Thoracic aorta (tissue), 2 donors: ENCODE data around the gene ZEB2. TPM values are rescaled to one million over a fixed set of nuclear protein-coding genes. Genes with fewer than 3 reads are reported as not detected.

Experiments used
- ATAC-seq: fragments of 150-250 bp; one replicate; pipeline ENCODE4 v1.8.0; 2017; ENCODE audit warnings: low read depth; ENCODE audit not compliant: insufficient number of reproducible peaks, low FRiP score
- DNase-seq: peaks from one replicate; pipeline ENCODE4 v3.0.0-alpha.2; 2020; ENCODE audit warnings: low spot score
- H3K27ac ChIP-seq, 2 donors: fragments of 200-600 bp; sonication (generic); 1 replicate in 1 of 2; 2 replicates in 1 of 2; pipeline ENCODE4 v1.5.1; 2016; ENCODE audit warnings: mild to moderate bottlenecking in 2 of 2, moderate library complexity in 2 of 2
- H3K27me3 ChIP-seq: fragments of 200-600 bp; sonication (generic); replicated peaks from 2 replicates; pipeline ENCODE4 v1.6.0; 2016; ENCODE audit warnings: mild to moderate bottlenecking; ENCODE audit not compliant: insufficient read depth
- H3K36me3 ChIP-seq: fragments of 200-600 bp; sonication (generic); one replicate; pipeline ENCODE4 v1.5.1; 2016
- H3K4me1 ChIP-seq, 2 donors: fragments of 200-600 bp; sonication (generic); 1 replicate in 1 of 2; 2 replicates in 1 of 2; pipeline versions ENCODE4 v1.5.1 to v1.6.0; 2016; ENCODE audit warnings: low read depth in 2 of 2, mild to moderate bottlenecking in 1 of 2; ENCODE audit not compliant: control insufficient read depth in 1 of 2
- H3K4me3 ChIP-seq: fragments of 200-600 bp; sonication (generic); 2 replicates; pipeline ENCODE4 v1.5.1; 2016; ENCODE audit warnings: mild to moderate bottlenecking
- H3K9me3 ChIP-seq: fragments of 200-600 bp; sonication (generic); 2 replicates; pipeline ENCODE4 v1.5.1; 2016
- total RNA-seq, 2 donors: library from RNA; depleted of rRNA; stranded (reverse); fragments of >200 nt; gene quantifications; one replicate each; pipeline versions ENCODE4 v1.1.0 to v1.2.3, GENCODE V29; 2016
- TF ChIP-seq, protein P1 (sequence below): fragments of 200-600 bp; sonication (generic); IDR thresholded peaks from one replicate; pipeline ENCODE4 v1.5.1; 2019; ENCODE audit warnings: antibody characterized with exemption

ZEB2 gene
- total RNA-seq, 2 donors from 2014 or later: 122 to 190 TPM

DNA sequence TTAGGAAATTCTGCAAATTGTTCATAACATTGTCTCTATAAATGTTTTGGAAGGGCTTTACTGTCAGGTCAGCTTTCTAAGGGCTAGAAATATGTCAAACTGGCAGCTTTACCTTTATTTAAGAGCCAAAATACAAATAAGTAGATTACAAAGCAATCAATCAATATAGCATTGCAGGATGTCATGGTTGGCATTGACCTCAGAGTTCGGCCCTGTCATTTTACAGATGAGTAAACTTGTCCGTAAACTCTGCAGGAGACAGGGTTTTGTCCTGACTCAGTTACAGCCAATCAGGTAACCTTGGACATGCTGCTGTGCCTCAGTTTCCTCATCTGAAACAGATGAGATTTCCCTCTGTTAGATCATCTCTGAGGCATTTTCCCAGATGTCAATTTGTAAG is 25.9 kb upstream of the ZEB2 start:
- H3K9me3 ChIP-seq: no peaks in the 10 kb centered on the region
- H3K27ac ChIP-seq: no peak overlapping the region
- no peak for DNase-seq
- H3K27me3 ChIP-seq: no peaks in the 10 kb centered on the region
- H3K4me3 ChIP-seq: no peak overlapping the region
- TF ChIP-seq, protein P1, sequence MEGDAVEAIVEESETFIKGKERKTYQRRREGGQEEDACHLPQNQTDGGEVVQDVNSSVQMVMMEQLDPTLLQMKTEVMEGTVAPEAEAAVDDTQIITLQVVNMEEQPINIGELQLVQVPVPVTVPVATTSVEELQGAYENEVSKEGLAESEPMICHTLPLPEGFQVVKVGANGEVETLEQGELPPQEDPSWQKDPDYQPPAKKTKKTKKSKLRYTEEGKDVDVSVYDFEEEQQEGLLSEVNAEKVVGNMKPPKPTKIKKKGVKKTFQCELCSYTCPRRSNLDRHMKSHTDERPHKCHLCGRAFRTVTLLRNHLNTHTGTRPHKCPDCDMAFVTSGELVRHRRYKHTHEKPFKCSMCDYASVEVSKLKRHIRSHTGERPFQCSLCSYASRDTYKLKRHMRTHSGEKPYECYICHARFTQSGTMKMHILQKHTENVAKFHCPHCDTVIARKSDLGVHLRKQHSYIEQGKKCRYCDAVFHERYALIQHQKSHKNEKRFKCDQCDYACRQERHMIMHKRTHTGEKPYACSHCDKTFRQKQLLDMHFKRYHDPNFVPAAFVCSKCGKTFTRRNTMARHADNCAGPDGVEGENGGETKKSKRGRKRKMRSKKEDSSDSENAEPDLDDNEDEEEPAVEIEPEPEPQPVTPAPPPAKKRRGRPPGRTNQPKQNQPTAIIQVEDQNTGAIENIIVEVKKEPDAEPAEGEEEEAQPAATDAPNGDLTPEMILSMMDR: no peak
- H3K4me1 ChIP-seq: no peaks in the 10 kb centered on the region
- ATAC-seq: no peak
- H3K36me3 ChIP-seq: no peaks in the 10 kb centered on the region

GRCh38 chr2:144544053-144544452 is 24.1 kb upstream of the ZEB2 start:
- DNase-seq (no peak), ATAC-seq (no peak)
- Histone ChIP-seq H3K4me1 (no peaks in the 10 kb centered on the region), H3K36me3 (no peaks in the 10 kb centered on the region), H3K9me3 (no peaks in the 10 kb centered on the region), H3K27ac (no peak overlapping the region), H3K27me3 (no peaks in the 10 kb centered on the region), H3K4me3 (no peak overlapping the region)
- TF ChIP-seq, protein P1: no peak

DNA sequence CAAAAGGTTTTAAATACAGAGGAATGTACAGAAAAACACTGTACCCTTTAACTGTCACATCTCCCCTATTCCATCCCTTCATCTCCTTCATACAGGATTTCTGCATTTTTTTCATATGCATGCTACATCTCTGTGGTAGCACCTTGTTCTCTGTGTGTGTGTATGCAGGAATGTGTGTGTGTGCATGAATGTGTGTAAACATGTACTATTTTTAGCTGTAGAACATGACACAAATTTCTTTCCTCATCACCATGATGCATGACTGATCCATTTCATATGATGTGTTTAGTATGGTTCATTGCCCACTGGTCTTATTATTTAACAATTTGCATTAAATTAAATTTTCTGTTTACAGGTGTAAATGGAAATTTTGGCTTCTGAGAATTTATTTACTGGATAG is 21.5 kb upstream of the ZEB2 start:
- ATAC-seq: no peak
- DNase-seq: no peak
- Histone ChIP-seq H3K36me3 (no peaks in the 10 kb centered on the region), H3K9me3 (no peaks in the 10 kb centered on the region), H3K27me3 (no peaks in the 10 kb centered on the region), H3K4me3 (no peak overlapping the region), H3K27ac (no peak overlapping the region), H3K4me1 (no peaks in the 10 kb centered on the region)
- TF ChIP-seq, protein P1: no peak

- Histone ChIP-seq H3K27me3 (no peaks in the 10 kb centered on the region), H3K4me3 (no peak overlapping the region), H3K4me1 (peaks cover 0 to 5% of the 10 kb centered on the region in 2 donors), H3K9me3 (no peaks in the 10 kb centered on the region), H3K27ac (no peak overlapping the region), H3K36me3 (no peaks in the 10 kb centered on the region)
- TF ChIP-seq, protein P1: no peak
- DNase-seq: no peak
- no peak for ATAC-seq
Measured at GRCh38 chr2:144539289-144539782, 19.4 kb upstream of the ZEB2 start.

DNA sequence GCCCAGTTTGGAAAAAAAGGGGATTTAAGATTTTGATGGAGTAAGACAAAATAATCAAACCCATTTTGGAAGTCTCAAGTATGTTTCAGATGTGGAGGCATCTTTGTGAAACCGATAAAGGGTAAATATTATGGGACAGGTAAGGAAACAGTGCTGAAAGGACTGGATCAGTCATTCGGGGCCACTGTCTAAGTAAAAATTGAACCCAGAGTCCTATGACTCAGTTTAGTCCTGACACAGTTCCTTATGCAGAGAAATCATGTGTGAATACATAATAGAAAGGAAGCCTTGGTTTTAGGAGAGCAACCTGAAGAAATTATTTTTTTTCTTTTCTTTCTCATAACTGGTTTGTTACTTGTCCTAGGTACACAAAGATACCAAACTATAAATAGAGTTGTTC is 15.4 kb upstream of the ZEB2 start:
- H3K27ac ChIP-seq: no peak overlapping the region
- H3K4me1 ChIP-seq: peaks cover 0 to 8% of the 10 kb centered on the region in 2 donors
- ATAC-seq: no peak
- no peak for DNase-seq
- no peaks in the 10 kb centered on the region for H3K36me3 ChIP-seq
- no peaks in the 10 kb centered on the region for H3K27me3 ChIP-seq
- H3K4me3 ChIP-seq: no peak overlapping the region
- no peaks in the 10 kb centered on the region for H3K9me3 ChIP-seq
- TF ChIP-seq, protein P1: no peak
